Fibroblast of lung (primary cell): ENCODE data around the gene GALR2. TPM values are rescaled to one million over a fixed set of nuclear protein-coding genes. Genes with fewer than 3 reads are reported as not detected.

ENCODE experiments used
- DNase-seq, 2 donors: peaks; one replicate each; pipeline versions ENCODE4 v3.0.0 to v3.0.0-alpha.2; 2010; ENCODE audit warnings: low read depth in 2 of 2
- H2AFZ ChIP-seq: 2 replicates; pipeline ENCODE4 v1.5.1; 2012; ENCODE audit warnings: low read length, control low read depth, inconsistent platforms
- H3K27ac ChIP-seq: 2 replicates; pipeline ENCODE4 v1.5.1; 2011; ENCODE audit warnings: low read length, control low read depth; ENCODE audit not compliant: insufficient read depth
- H3K27me3 ChIP-seq: 2 replicates; pipeline ENCODE4 v1.5.1; 2011; ENCODE audit warnings: mild to moderate bottlenecking, low read length; ENCODE audit not compliant: control insufficient read depth, insufficient read depth
- H3K36me3 ChIP-seq: 2 replicates; pipeline ENCODE4 v1.5.1; 2011; ENCODE audit warnings: low read length; ENCODE audit not compliant: control insufficient read depth, insufficient read depth
- H3K4me1 ChIP-seq: 2 replicates; pipeline ENCODE4 v1.5.1; 2011; ENCODE audit warnings: low read length; ENCODE audit not compliant: control insufficient read depth, insufficient read depth; ENCODE audit errors: extremely low read depth
- H3K4me2 ChIP-seq: 2 replicates; pipeline ENCODE4 v1.5.1; 2011; ENCODE audit warnings: low read length, control low read depth; ENCODE audit not compliant: insufficient read depth; ENCODE audit errors: extremely low read depth
- H3K4me3 ChIP-seq, 4 experiments: fragments of 200-600 bp in 1 of 4; sonication (generic) in 1 of 4; replicated peaks in 1 of 4; 2 replicates each; pipeline ENCODE4 v1.5.1; 2011 to 2016; ENCODE audit warnings: low read length in 4 of 4, low read depth in 3 of 4, mild to moderate bottlenecking in 3 of 4, control low read depth in 2 of 4, inconsistent platforms in 1 of 4, mixed read lengths in 1 of 4; ENCODE audit not compliant: insufficient read depth in 1 of 4; ENCODE audit errors: control extremely low read depth in 1 of 4
- H3K79me2 ChIP-seq: 2 replicates; pipeline ENCODE4 v1.5.1; 2012; ENCODE audit warnings: mild to moderate bottlenecking, low read length, inconsistent platforms; ENCODE audit not compliant: control insufficient read depth, insufficient read depth
- H3K9ac ChIP-seq: 2 replicates; pipeline ENCODE4 v1.5.1; 2011; ENCODE audit warnings: mild to moderate bottlenecking, low read length, control low read depth; ENCODE audit not compliant: insufficient read depth
- H3K9me3 ChIP-seq: 2 replicates; pipeline ENCODE4 v1.5.1; 2012; ENCODE audit warnings: low read depth, low read length; ENCODE audit not compliant: control insufficient read depth, insufficient read depth
- H4K20me1 ChIP-seq: 2 replicates; pipeline ENCODE4 v1.5.1; 2011; ENCODE audit warnings: low read length; ENCODE audit not compliant: control insufficient read depth, insufficient read depth; ENCODE audit errors: extremely low read depth
- CTCF ChIP-seq, 2 donors: IDR thresholded peaks in 1 of 2; conservative IDR thresholded peaks in 1 of 2; 1 replicate in 1 of 2; 2 replicates in 1 of 2; pipeline ENCODE4 v1.5.1; 2011 to 2012; ENCODE audit warnings: low read length in 2 of 2, control low read depth in 1 of 2, inconsistent platforms in 1 of 2, low read depth in 1 of 2, mild to moderate bottlenecking in 1 of 2
- EZH2 ChIP-seq: IDR thresholded peaks from 2 replicates; pipeline ENCODE4 v1.5.1; 2012; ENCODE audit warnings: low read length, control low read depth, mild to moderate bottlenecking; ENCODE audit errors: missing control alignments
- polyA plus RNA-seq, 2 donors: library from polyadenylated mRNA; depleted of rRNA in 1 of 2; stranded (reverse) in 1 of 2; unstranded in 1 of 2; fragments of >200 nt; gene quantifications; 2 replicates each; pipeline ENCODE4 v1.2.1, GENCODE V29; 2011 to 2012; ENCODE audit warnings: missing spikeins in 1 of 2
- total RNA-seq: library from RNA; depleted of rRNA; stranded (reverse); fragments of >200 nt; gene quantifications from 2 replicates; pipeline ENCODE4 v1.2.1, GENCODE V29; 2014

GALR2 gene
- total and polyA plus RNA-seq, 2 donors (not counting 1 experiment from before 2014, with no cell fraction given) = not detected

- Histone ChIP-seq H3K27me3 (peaks cover 44% of the 10 kb centered on the region), H3K27ac (no peak overlapping the region), H2AFZ (no peak overlapping the region), H3K4me2 (no peak overlapping the region), H3K79me2 (no peaks in the 10 kb centered on the region), H3K4me3 (no peak overlapping the region), H3K9me3 (no peaks in the 10 kb centered on the region), H3K4me1 (no peaks in the 10 kb centered on the region), H4K20me1 (no peaks in the 10 kb centered on the region), H3K36me3 (peaks cover 13% of the 10 kb centered on the region), H3K9ac (no peak overlapping the region)
- TF ChIP-seq EZH2 = no peak
- no peak for TF ChIP-seq CTCF (conservative IDR thresholded peaks at IDR 0.05 in 1 of 2, IDR thresholded peaks at IDR 0.05 in 1 of 2; ENCODE audit: low read depth in 1 of 2, low read length in 2 of 2)
- no peak for DNase-seq
Measured at GRCh38 chr17:76080768-76081287, 6.2 kb downstream of the GALR2 start.

- Histone ChIP-seq H2AFZ (no peak overlapping the region), H3K27ac (no peak overlapping the region), H3K27me3 (peaks cover 37% of the 10 kb centered on the region), H3K4me1 (no peaks in the 10 kb centered on the region), H3K36me3 (peaks cover 15% of the 10 kb centered on the region), H3K79me2 (no peaks in the 10 kb centered on the region), H3K9ac (no peak overlapping the region), H3K4me2 (no peak overlapping the region), H3K4me3 (no peak overlapping the region), H3K9me3 (no peaks in the 10 kb centered on the region), H4K20me1 (no peaks in the 10 kb centered on the region)
- TF ChIP-seq CTCF (conservative IDR thresholded peaks at IDR 0.05 in 1 of 2, IDR thresholded peaks at IDR 0.05 in 1 of 2; ENCODE audit: low read depth in 1 of 2, low read length in 2 of 2) = no peak
- no peak for TF ChIP-seq EZH2
- DNase-seq = no peak
Measured at GRCh38 chr17:76081295-76082210, 7.0 kb downstream of the GALR2 start.

GRCh38 chr17:76082326-76083251 is 8.0 kb downstream of the GALR2 start:
- Histone ChIP-seq H3K9ac (no peak overlapping the region), H3K27me3 (peaks cover 26% of the 10 kb centered on the region), H3K4me2 (no peak overlapping the region), H3K36me3 (peaks cover 20% of the 10 kb centered on the region), H3K27ac (no peak overlapping the region), H4K20me1 (no peaks in the 10 kb centered on the region), H3K4me3 (no peak overlapping the region), H3K9me3 (no peaks in the 10 kb centered on the region), H2AFZ (no peak overlapping the region), H3K4me1 (no peaks in the 10 kb centered on the region), H3K79me2 (no peaks in the 10 kb centered on the region)
- TF ChIP-seq CTCF (conservative IDR thresholded peaks at IDR 0.05 in 1 of 2, IDR thresholded peaks at IDR 0.05 in 1 of 2; ENCODE audit: low read depth in 1 of 2, low read length in 2 of 2) (no peak), EZH2 (no peak)
- no peak for DNase-seq
